ENCODE measurements around the gene BRICD5.

Gene BRICD5

GRCh38 chr16:2199095-2199494, 11.6 kb downstream of the BRICD5 start:
- DNase-seq (ENCODE audit: low read depth in 2 of 2): no peak

DNA sequence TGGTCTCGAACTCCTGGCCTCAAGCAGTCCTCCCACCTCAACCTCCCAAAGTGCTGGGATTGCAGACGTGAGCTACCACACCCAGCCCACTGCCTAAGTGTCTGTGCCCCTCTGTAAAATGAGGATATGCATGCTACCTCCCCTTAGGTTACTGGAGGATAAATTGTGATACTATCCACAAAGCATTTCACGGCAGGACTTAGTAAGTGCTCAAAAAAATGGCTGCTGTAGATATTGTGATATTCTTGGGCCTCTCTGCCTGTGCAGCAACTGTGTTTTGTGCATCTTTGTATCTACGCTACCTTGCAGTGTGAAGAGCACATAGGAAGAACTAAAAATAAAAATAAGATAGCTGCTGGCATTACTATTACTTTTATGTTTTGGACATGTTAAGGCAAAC, 12.4 kb downstream of the BRICD5 start:
- no peak for DNase-seq (ENCODE audit: low read depth in 2 of 2)

GRCh38 chr16:2197765-2198164, 12.9 kb downstream of the BRICD5 start:
- DNase-seq (ENCODE audit: low read depth in 2 of 2): no peak

DNA sequence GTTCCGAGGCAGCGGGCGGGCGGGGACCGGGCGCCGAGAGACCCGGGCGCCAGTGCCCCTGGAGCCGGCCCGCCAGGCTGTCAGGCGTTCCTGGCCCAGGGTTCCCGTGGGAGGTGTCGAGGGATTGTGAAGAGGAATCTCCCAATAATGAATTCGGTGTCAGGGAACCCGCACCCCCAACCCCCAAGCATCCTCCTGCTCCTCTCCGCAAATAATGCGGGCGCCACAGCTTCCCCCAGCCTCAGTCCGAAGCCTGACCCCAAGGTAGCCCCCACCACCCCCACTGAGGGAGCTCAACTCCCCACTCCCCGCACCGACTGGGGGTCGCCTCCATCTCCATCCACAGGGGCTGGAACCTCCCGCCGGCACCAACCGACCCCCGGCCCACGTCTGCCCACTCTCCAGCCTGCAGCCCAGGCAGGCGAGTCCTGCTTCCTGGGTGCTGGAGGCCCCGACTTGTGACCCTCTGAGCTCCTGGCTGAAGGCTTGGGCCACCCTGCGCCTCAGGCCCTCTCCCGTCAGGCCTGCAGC, 13.6 kb downstream of the BRICD5 start:
- no peak for DNase-seq (ENCODE audit: low read depth in 2 of 2)

GRCh38 chr16:2196162-2196980, 14.3 kb downstream of the BRICD5 start, which contains the start of gene CASKIN1:
Gene CASKIN1 (minus strand): TSS chr16:2196605. CDS start chr16:2196432, 173 bp downstream.
- DNase-seq (ENCODE audit: low read depth in 2 of 2): no peak

GRCh38 chr16:2195322-2196161, 15.1 kb downstream of the BRICD5 start:
- no peak for DNase-seq (ENCODE audit: low read depth in 2 of 2)

GRCh38 chr16:2194852-2195321, 15.8 kb downstream of the BRICD5 start:
- no peak for DNase-seq (ENCODE audit: low read depth in 2 of 2)

DNA sequence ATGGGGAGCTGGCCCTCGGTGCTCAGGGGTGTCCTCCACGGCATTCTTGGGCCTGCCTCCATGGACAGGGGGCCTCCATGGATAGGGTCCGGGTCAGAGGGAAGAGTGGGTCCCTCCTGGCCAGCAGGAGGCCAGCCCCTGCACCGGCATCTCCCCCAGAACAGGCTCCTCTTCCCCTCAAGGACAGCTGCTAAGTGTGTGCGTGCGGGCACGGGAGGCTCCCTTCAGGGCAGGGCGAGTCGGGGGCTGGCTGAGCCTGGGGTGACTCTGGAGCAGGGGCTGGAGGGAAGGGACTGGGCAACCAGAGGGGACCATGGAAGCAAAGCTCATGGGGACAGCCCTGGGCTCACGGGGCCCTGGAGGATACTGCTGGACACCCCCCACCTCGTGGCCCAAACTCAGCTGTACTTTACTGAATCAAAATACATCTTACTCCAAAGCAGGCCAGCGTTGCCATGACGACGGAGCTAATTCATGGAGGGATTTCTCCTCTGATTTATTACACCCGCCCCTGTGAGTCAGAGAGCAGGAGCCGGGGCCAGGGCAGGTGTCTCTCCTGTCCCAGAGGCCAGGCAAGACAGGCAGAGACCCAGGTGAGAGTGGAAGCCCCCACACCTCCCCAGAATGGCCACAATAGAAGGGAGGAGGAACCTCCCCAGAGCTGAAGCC, 16.4 kb downstream of the BRICD5 start:
- DNase-seq (ENCODE audit: low read depth in 2 of 2): no peak

DNA sequence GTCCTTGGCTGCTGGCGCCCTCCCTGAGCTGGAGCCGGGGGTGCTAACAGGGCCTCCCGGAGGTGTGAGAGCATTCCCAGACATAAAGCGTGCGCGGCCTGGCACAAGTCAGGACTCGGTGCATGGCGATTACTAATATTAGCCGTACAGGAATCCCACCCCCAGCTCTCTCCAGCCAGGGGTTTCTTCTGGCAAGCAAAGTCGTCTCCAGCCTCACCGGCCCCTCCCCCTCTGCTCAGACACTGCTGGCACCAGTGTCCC, 19.3 kb downstream of the BRICD5 start:
- no peak for DNase-seq (ENCODE audit: low read depth in 2 of 2)

DNA sequence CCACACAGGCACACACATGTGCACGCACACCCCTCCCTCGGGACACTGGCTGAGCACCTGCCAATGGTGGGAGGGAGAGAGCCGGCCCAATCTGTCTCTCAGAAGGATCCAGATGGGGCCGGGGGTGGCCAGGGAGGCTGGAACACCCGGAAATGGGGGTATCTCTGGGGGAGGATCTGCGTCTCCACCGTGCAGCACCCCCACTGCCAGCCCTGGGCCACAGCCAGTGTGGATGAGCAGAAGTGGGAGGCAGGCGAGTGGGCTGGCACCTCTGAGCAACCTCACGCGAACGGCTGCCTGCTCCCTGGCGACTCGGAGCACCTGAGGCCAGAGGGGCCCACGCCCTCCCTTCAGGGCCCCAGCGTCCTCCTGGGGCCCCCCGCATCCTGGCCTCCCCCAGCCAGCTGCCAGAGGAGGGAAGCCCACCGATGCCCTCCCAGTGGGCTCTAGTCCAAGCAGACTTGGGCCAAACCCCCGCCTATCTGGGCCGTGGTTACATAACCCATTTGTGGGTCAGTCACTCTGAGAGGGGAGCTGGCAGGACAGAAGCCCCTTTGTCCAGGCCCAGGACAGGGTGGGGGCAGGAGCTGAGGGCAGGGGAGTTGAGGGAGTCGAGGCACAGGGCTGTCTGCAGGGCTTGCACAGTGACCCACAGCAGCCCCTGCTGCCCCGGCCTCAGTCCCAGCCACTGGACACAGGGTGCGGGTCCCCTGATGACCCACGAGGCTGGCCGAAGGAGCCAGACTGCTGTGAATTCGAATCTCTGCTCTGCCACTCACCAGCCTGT, 19.8 kb downstream of the BRICD5 start:
- DNase-seq (ENCODE audit: low read depth in 2 of 2): no peak

- no peak for DNase-seq (ENCODE audit: low read depth in 2 of 2)
Observed at GRCh38 chr16:2190002-2190658, 20.5 kb downstream of the BRICD5 start.

GRCh38 chr16:2189252-2189893, 21.3 kb downstream of the BRICD5 start:
- no peak for DNase-seq (ENCODE audit: low read depth in 2 of 2)

- DNase-seq (ENCODE audit: low read depth in 2 of 2): no peak
Observed at GRCh38 chr16:2188395-2188794, 22.3 kb downstream of the BRICD5 start.

- DNase-seq (ENCODE audit: low read depth in 2 of 2): no peak
Observed at GRCh38 chr16:2187212-2187611, 23.5 kb downstream of the BRICD5 start.

- DNase-seq (ENCODE audit: low read depth in 2 of 2): no peak
Observed at GRCh38 chr16:2186505-2186904, 24.2 kb downstream of the BRICD5 start.

GRCh38 chr16:2186064-2186463, 24.6 kb downstream of the BRICD5 start:
- DNase-seq (ENCODE audit: low read depth in 2 of 2): no peak

- no peak for DNase-seq (ENCODE audit: low read depth in 2 of 2)
Observed at GRCh38 chr16:2184962-2185361, 25.7 kb downstream of the BRICD5 start.

GRCh38 chr16:2184346-2184745, 26.3 kb downstream of the BRICD5 start:
- DNase-seq (ENCODE audit: low read depth in 2 of 2): no peak

- no peak for DNase-seq (ENCODE audit: low read depth in 2 of 2)
Observed at GRCh38 chr16:2183671-2184070, 27.0 kb downstream of the BRICD5 start.

DNA sequence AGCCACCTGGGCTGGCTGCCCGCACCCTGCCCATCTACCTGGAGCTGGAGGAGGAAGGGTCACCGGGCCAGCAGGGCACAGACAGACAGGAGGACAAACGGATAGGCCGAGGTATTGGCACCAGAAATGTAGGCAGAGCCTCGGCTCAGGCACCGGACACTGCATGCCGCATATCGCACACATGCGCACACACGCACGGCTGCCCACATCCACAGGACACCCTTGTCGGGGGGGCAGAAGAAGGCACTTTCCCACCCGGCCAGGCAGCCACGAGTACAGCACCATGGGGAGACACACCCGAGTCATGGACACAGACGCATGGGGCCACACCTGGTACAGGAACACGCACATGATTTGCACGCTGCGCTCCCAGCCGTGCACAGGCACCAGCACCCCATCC, 28.7 kb downstream of the BRICD5 start:
- no peak for DNase-seq (ENCODE audit: low read depth in 2 of 2)

All from fibroblast of skin of left quadriceps (primary cell).